ENCODE data around the gene HSPA5. TPM values are rescaled to one million over a fixed set of nuclear protein-coding genes. Genes with fewer than 3 reads are reported as not detected.
"Not testable (repeated sequence)": the region's sequence is repeated elsewhere in the genome, so short reads cannot be mapped to it uniquely, and the experiment has no call there.

The HSPA5 gene
- total and polyA plus RNA-seq, 10 of the 15 experiments (the other 5 are each of a cell fraction or from before 2014, with no cell fraction given) = 39.8 to 517 (median 105) TPM

GRCh38 chr9:125194466-125194865, 46.7 kb downstream of the HSPA5 start:
- DNase-seq (ENCODE audit: low read depth, low spot score); ATAC-seq; RAD21 ChIA-PET (ENCODE audit: unreplicated experiment); BruUV-seq (replicated peaks); H3K4me3 ChIP-seq; SMC1A ChIA-PET (ENCODE audit: uncharacterized antibody, unreplicated experiment); in situ Hi-C loops (cut with MboI); H3K4me2 ChIP-seq (ENCODE audit: control insufficient read depth, insufficient read depth); H3K36me3 ChIP-seq (ENCODE audit: control insufficient read depth in 2 of 2, insufficient read depth in 2 of 2, low read length in 1 of 2); intact Hi-C loops (cut with micrococcal nuclease; ENCODE audit: unreplicated experiment); H3K27ac ChIP-seq (ENCODE audit: control insufficient read depth, insufficient read depth); H3K9me3 ChIP-seq (replicated peaks; ENCODE audit: control insufficient read depth, insufficient read depth, low read length); H3K4me1 ChIP-seq (ENCODE audit: control insufficient read depth, insufficient read depth, low read length); CTCF ChIA-PET; FAIRE-seq; H3K79me2 ChIP-seq (ENCODE audit: control insufficient read depth, insufficient read depth, low read length); POLR2A ChIA-PET; H3K27me3 ChIP-seq (replicated peaks in 1 of 2; ENCODE audit: control insufficient read depth in 2 of 2, insufficient read depth in 2 of 2, low read length in 1 of 2); H4K20me1 ChIP-seq (ENCODE audit: control insufficient read depth, insufficient read depth); H2AFZ ChIP-seq (ENCODE audit: control insufficient read depth, low read depth, low read length); H3K9ac ChIP-seq (ENCODE audit: control insufficient read depth, insufficient read depth, low read length): not testable (repeated sequence)
- 99% methylated on average over 5 of the region's 5 CpGs for WGBS (ENCODE audit: insufficient coverage, insufficient replicate concordance, low lambda C conversion rate, missing lambda C conversion rate)

- intact Hi-C loops (cut with micrococcal nuclease; ENCODE audit: unreplicated experiment) = loop anchor here (1.0 kb wide), 1 partner anchor 10 kb away; the partner anchor contains the start of gene RABEPK
- peak; percentile 78 for TF ChIP-seq YY1 (IDR thresholded peaks at IDR 0.05; ENCODE audit: low read depth, low read length)
- TF ChIP-seq SREBF1 (IDR thresholded peaks at IDR 0.05; ENCODE audit: low read length) = no peak
- no peak for TF ChIP-seq BMI1 (IDR thresholded peaks at IDR 0.05; ENCODE audit: borderline replicate concordance)
- no peak for TF ChIP-seq TCF12 (IDR thresholded peaks at IDR 0.05; ENCODE audit: low read depth, low read length)
- TF ChIP-seq SPI1 (IDR thresholded peaks at IDR 0.05; ENCODE audit: borderline replicate concordance, insufficient read depth, low read depth, low read length) = no peak
- no peak for TF ChIP-seq FOXM1 (IDR thresholded peaks at IDR 0.05; ENCODE audit: low read depth, low read length)
- TF ChIP-seq MAX (IDR thresholded peaks at IDR 0.05; ENCODE audit: low read depth, low read length) = no peak
- TF ChIP-seq NR2C1 (IDR thresholded peaks at IDR 0.05) = no peak
- no peak for TF ChIP-seq BHLHE40 (IDR thresholded peaks at IDR 0.05; ENCODE audit: borderline replicate concordance in 1 of 2, low read depth in 2 of 2, low read length in 1 of 2)
- TF ChIP-seq BACH1 (IDR thresholded peaks at IDR 0.05; ENCODE audit: borderline replicate concordance) = no peak
- TF ChIP-seq SMAD1 (IDR thresholded peaks at IDR 0.05; ENCODE audit: low read depth, partially characterized antibody) = no peak
- peak; percentile 31; the same call in 1 of the 2 replicates for TF ChIP-seq ZBTB33 (IDR thresholded peaks at IDR 0.05)
- peak; percentile 92 for TF ChIP-seq MLLT1 (IDR thresholded peaks at IDR 0.05)
- TF ChIP-seq RFX5 (IDR thresholded peaks at IDR 0.05; ENCODE audit: low read depth, low read length) = no peak
- TF ChIP-seq PAX8 (IDR thresholded peaks at IDR 0.05) = no peak
Observed at GRCh38 chr9:125190361-125190801, 50.8 kb downstream of the HSPA5 start.

More at GRCh38 chr9:125190361-125190801, 50.8 kb downstream of the HSPA5 start:
- Histone ChIP-seq H2AFZ (ENCODE audit: control insufficient read depth, low read depth, low read length) (peak overlapping the region; percentile 99), H3K9ac (ENCODE audit: control insufficient read depth, insufficient read depth, low read length) (peak overlapping the region; percentile 98), H3K4me3 (peak overlapping the region; percentile 61), H3K4me1 (ENCODE audit: control insufficient read depth, insufficient read depth, low read length) (peaks cover 4% of the 10 kb centered on the region), H3K4me2 (ENCODE audit: control insufficient read depth, insufficient read depth) (peak overlapping the region; percentile 97), H4K20me1 (ENCODE audit: control insufficient read depth, insufficient read depth) (no peaks in the 10 kb centered on the region), H3K36me3 (ENCODE audit: control insufficient read depth in 2 of 2, insufficient read depth in 2 of 2, low read length in 1 of 2) (no peaks in the 10 kb centered on the region), H3K9me3 (replicated peaks; ENCODE audit: control insufficient read depth, insufficient read depth, low read length) (no peaks in the 10 kb centered on the region), H3K79me2 (ENCODE audit: control insufficient read depth, insufficient read depth, low read length) (peaks cover 43% of the 10 kb centered on the region), H3K27me3 (replicated peaks in 1 of 2; ENCODE audit: control insufficient read depth in 2 of 2, insufficient read depth in 2 of 2, low read length in 1 of 2) (no peaks in the 10 kb centered on the region), H3K27ac (ENCODE audit: control insufficient read depth, insufficient read depth) (peak overlapping the region; percentile 89)
- 78% methylated on average over 14 of the region's 14 CpGs for WGBS (ENCODE audit: insufficient coverage, insufficient replicate concordance, low lambda C conversion rate, missing lambda C conversion rate)
- POLR2A ChIA-PET = interaction anchor here (0.6 to 1.9 kb wide), 5 partner anchors 9 to 229 kb away, joined by 3 to 9 read pairs (median 4); partner anchors contain the start of gene HSPA5
- ATAC-seq = peak; percentile 9
- CTCF ChIA-PET = interaction anchor here (0.7 to 1.2 kb wide), 3 partner anchors 16 to 53 kb away, joined by 3 read pairs; partner anchors contain the start of gene HSPA5
- no peak for DNase-seq (ENCODE audit: low read depth, low spot score)
- BruUV-seq (replicated peaks) = TSS peak; percentile 97
- peak; percentile 77 for FAIRE-seq
- RAD21 ChIA-PET (ENCODE audit: unreplicated experiment) = interaction anchor here (1.0 kb wide), 1 partner anchor 249 kb away, joined by 4 read pairs; no protein-coding TSS in a partner anchor
- SMC1A ChIA-PET (ENCODE audit: uncharacterized antibody, unreplicated experiment) = interaction anchor here (1.0 to 1.3 kb wide), 2 partner anchors 9 to 51 kb away, joined by 3 to 5 read pairs; no protein-coding TSS in a partner anchor
- in situ Hi-C loops (cut with MboI) = no loop called here
